ENCODE data around the gene SMARCC2. TPM values are rescaled to one million over a fixed set of nuclear protein-coding genes. Genes with fewer than 3 reads are reported as not detected.

SMARCC2 gene
- total and polyA plus RNA-seq, 9 of the 15 experiments (the other 6 are each of a cell fraction or from before 2014, with no cell fraction given) = 11.9 to 86.0 (median 36.6) TPM

- TF ChIP-seq RREB1 (CRISPR knock-in tag; IDR thresholded peaks at IDR 0.05) = peak; percentile 37; the same call in 1 of the 2 replicates
- TF ChIP-seq ZNF717 (CRISPR knock-in tag; IDR thresholded peaks at IDR 0.05) = 0 out of 2 replicates have a peak, but pooled peaks have one; percentile 41
- no peak for TF ChIP-seq ZNF274 (IDR thresholded peaks at IDR 0.05; ENCODE audit: borderline replicate concordance, low read depth, low read length)
- no peak; the same call in 1 of the 2 replicates for TF ChIP-seq ZBED1 (IDR thresholded peaks at IDR 0.05)
- 0 out of 2 replicates have a peak, but pooled peaks have one; percentile 48 for TF ChIP-seq HIVEP1 (CRISPR knock-in tag; IDR thresholded peaks at IDR 0.05)
- 0 out of 2 replicates have a peak, but pooled peaks have one; percentile 47 for TF ChIP-seq PPARD (CRISPR knock-in tag; IDR thresholded peaks at IDR 0.05)
- no peak for TF ChIP-seq RBM15 (IDR thresholded peaks at IDR 0.05; ENCODE audit: insufficient read depth, low read length)
- peak; percentile 88 for TF ChIP-seq ZNF589 (CRISPR knock-in tag; IDR thresholded peaks at IDR 0.05; ENCODE audit: low read depth)
- no peak for TF ChIP-seq ZMIZ1 (IDR thresholded peaks at IDR 0.05; ENCODE audit: low read depth in 2 of 2, low read length in 2 of 2)
- TF ChIP-seq ARID2 (IDR thresholded peaks at IDR 0.05) = 0 out of 2 replicates have a peak, but pooled peaks have one; percentile 11
- peak; percentile 20; the same call in 1 of the 2 replicates for TF ChIP-seq RB1 (IDR thresholded peaks at IDR 0.05; ENCODE audit: low read depth)
- TF ChIP-seq HNRNPK (IDR thresholded peaks at IDR 0.05; ENCODE audit: low read depth, low read length, poor library complexity, severe bottlenecking) = no peak
- peak; percentile 48; the same call in 1 of the 2 replicates for TF ChIP-seq ZNF197 (CRISPR knock-in tag; IDR thresholded peaks at IDR 0.05; ENCODE audit: low read depth)
- TF ChIP-seq PREB (CRISPR knock-in tag; IDR thresholded peaks at IDR 0.05) = no peak
- TF ChIP-seq RAD21 (CRISPR knock-in tag; conservative IDR thresholded peaks at IDR 0.05 in 1 of 2, IDR thresholded peaks at IDR 0.05 in 1 of 2) = peak in 1 of 2 experiments; percentile 17; a peak in 1 of 4 replicates
Observed at GRCh38 chr12:56158029-56158925, 31.0 kb downstream of the SMARCC2 start, which contains the start of gene MYL6 (continued).

All from K562 (cell line).